Activated T-cell treated with anti-CD3 and anti-CD28 coated beads for 4 hours (primary cell): Measurements from ENCODE around the gene GPR107.

Source experiments
- DNase-seq: peaks from one replicate; pipeline ENCODE4 v3.0.0-alpha.2; 2020

GPR107 gene

DNA sequence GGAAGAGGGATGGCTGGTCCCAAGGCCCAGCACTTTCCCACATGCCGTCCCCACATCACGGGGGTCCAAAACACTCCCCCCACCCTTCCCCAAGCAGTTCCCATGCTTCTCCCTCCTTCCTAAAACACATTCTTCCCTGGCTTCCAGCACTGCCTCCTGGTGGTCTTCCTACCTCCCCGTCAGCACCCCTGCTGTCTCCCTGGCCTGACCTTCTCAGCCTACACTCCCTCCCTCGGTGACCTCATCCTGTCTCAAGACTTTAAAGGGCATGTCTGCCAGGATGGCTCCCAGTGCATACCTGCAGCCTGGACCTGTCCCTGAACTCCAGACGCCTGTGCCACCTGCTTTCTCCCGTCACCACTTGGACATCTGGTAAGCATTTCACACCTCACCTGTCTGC lies 114.2 kb downstream of the GPR107 start:
- no peak for DNase-seq

DNA sequence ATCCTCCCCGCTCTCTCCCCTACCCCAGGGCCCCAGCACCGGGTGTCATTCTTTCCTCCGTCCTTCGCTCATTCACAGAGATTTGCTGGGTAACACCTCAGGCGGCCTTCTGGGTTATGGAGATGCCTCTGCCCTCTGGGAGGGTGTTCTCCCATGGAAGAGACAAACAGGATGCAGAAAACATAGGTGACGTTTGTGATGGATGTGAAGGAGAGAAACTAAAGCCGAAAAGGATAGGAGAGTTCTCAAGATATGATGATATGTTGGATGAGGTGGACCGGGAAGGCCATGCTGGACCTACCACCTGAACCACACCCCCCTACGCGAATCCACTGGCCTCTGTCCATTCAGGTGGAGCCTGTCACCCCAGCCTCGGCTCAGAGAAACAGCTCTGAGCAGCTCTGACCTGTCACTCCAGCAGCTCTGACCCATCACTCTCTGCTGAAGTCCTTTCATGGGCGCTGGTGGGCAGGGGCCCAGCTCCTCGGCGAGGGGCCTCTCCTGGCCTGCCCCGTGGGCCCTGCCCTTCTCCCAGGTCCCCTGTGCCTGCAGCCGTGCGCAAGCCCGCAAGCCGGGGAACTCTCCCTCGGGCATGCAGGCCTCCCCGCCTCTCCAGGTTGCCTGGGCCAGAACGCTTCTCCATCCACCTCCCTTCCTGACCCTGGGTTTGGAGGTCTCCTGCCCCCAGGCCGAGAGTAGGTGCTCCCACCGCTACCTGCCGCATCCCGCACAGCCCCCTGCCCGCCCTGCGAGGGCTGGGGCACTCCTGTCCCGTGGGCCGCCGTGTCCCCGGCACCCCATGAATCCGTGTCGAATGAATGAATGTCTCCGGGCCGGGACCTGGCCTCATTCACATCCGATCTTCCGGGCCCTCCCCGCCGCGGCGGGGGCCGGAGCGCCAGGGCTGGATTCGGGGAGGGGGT lies 117.8 kb downstream of the GPR107 start:
- no peak for DNase-seq

DNA sequence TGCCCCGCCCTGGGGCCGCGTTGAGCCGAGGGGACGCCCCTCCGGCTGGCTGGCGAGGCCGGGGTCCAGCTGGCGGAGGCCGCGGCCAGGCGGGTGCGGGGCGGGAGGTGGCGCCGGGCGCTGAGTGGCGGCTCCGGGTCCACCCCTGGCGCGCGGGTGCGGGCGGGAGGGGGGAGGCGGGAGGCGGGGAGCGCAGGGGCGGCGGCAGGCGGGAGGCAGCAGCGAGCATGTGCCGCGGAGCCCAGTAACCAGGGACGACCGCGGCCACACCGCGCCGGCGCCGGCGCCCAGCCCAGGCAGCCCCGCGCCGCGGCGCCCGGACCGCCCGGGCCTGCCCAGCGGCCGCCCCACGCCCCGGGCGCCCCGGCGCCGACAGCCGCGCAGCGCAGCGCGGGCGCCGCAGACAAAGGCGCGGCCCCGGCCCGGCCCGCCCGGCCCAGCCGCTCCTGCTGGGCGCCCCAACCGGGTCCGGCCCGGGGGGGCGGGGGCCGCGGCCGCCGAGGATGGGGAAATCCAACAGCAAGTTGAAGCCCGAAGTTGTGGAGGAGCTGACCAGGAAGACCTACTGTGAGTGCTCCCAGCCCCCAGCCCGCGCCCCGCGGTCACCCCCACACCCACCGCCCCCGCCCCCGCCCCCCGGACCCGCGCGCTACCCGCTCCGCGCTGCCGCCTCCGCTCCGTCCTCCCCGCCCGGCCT lies 118.6 kb downstream of the GPR107 start, which contains the start of gene NCS1:
NCS1 (plus strand) TSS at position 244 of the 697 bp plus-strand sequence; CDS start at position 504, 260 bp downstream.
- peak; percentile 51 for DNase-seq

DNA sequence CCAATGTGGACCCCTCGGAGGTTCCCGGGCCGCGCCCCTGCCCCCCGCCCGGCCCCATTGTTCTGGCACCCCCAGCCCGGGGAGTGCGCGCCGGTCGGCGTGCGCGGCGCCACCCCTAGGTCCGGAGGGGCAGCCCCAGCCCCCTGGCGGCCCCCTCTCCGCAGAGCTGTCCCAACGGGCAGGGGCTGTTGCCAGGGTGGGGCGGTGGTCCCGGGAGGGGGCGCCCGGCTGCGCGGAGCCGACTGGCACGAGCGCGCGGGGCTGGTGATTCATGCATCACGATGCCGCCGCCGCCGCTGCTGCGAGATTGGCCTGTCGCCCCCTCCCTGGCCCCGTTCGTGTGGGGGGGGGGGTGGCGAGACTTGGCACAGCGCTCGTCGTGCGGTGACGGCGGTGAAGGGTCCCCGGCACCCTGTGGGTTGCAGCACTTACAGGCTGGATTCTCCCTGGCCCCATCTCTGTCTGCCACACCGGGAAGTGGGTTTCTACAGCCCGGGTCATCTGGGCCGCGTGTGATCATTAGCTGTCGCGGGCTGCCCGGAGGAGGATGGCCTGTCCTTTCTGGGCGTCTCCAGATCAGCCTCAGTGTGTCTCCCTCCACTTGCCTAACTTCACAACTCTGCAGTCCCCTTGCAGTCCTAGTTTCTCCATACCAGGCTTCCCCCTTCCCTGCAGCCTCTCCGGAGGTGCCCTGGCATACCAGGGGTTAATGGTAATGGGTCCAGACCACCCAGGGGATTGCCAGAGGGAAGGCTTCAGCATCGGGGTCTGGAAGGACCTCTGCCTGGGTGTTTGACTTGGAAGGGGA lies 119.4 kb downstream of the GPR107 start:
- DNase-seq = peak; percentile 63

DNA sequence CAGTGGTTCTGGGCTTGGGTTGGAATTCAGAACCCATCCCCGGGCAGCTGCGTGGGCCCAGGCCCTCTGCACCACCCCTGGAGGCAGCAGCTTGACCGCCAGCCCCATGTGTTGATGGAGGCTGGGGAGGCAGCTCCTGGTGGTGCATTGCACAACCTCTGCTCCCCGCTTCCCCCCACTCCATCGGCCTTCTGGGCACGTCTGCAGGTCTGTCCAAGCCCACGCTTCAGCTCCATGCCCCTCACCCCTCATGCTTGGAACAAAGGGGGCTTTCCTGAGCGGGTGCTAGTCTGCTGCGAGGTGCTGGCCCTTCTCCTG lies 119.9 kb downstream of the GPR107 start:
- DNase-seq = no peak

DNA sequence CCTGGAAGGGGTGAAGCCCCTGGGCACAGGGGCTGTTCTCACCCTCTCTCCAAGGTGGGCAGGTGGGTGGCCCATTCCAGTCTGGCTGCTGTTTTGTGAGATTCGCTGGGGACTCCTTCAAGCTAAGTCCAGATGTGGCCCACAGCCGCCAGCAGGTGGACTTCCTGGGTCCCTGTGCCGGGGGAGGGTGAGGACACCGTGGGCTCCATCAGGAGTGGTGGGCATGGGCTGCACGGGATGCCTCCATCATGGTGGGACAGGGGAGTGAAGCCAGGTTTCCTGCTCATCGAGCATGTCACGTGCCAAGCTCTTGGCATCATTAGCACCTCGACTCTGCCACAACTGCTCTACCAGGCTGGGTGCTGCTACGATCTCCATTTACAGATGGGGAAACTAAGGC lies 120.3 kb downstream of the GPR107 start:
- no peak for DNase-seq

DNA sequence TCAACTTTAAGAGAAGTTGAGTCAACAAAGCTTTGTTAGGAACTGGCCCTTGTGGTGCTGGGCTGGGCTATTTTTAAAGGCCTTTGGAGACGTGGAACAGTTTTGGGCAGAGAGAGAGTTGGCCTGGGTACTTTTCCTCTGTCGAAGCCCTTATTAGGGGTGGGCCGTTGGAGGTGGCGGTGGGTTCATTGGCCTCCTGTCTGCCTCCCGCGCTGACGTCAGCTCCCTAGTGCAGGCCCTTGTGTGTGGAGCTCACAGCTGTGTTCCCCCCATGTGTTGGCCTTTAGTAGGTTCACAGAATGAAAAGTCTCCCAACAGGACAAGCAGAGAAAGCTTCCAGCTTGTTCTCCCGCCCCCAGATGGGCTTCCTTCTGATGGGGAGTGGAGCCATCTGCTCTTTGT lies 121.2 kb downstream of the GPR107 start:
- no peak for DNase-seq

DNA sequence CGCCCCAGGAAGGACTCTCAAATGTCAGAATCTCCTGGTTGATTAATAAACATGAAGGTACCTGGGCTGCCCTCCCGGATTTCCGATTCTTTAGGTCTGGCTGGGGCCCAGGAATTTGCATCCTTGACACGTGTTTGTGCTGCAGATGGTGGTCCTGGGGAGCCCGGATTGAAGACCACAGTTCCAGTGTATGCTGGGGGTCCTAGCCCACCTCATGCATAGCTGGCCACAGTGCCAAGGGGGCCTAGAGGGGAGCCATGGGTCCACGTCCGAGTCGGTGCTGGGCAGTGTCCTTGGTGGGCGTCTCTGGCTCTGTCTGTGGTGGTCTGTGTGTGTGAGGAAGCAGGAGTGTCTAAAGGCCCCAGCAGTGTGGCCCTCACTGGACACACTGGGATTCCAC lies 121.6 kb downstream of the GPR107 start:
- DNase-seq = no peak

DNA sequence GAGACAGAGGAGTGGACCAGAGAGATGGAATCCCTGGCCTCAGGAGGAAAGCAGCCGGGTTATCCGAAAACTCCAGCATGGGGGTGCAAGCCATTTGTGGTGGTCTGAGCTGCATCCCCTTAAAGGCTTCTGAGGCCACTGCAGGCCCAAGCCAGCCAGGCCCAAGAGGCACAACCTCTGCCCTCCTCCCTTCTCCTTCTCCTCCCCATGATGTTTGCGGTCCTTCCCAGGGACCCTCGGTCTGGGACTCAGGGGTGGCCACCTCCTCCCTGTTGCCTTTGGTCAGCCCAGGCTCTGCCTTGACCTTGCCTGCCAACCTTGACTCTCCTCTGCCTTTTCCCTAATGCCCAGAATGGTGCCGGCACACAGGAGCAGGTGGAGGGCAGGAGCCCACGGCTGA lies 123.1 kb downstream of the GPR107 start:
- no peak for DNase-seq

DNA sequence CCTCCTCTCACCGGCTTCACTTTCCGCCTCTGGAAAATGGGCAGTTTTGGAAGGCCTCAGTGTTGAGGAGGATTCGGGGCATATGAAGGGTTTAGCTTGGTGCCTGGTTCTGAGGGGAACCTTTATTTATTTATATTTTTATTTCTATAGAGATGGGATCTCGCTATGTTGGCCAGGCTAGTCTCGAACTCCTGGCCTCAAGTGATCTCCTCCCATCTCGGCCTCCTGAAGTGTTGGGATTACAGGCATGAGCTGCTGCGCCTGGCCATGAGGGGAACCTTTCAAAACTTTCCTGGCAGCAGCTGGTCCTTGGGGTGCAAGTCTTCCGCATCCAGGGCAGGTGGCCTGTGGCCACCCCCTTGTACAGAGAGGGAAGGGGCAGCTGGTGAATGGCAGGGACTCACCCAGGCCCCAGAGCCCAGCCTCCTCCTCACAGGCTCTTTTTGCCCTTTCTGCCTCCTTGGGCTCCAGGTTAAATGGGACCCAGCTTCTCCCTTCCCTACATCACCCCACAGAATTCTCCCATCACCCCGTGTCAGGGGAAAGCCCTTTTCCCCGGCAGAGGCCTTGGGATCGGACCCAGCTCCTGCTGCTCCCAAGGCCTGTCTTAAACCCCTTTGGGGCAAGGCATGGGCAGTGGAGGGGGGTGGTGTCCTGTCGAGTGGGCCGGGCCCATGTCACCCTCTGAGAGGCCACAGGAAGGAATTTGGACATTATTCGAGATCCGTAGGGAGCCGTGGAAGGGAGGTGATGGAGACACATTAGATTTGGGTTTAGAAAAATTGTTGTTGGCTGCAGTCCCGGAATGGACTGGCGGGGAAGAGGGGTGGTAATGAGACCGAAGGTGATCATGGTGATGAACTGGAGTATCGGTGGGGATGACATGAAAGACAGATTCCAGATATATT lies 124.4 kb downstream of the GPR107 start:
- no peak for DNase-seq

DNA sequence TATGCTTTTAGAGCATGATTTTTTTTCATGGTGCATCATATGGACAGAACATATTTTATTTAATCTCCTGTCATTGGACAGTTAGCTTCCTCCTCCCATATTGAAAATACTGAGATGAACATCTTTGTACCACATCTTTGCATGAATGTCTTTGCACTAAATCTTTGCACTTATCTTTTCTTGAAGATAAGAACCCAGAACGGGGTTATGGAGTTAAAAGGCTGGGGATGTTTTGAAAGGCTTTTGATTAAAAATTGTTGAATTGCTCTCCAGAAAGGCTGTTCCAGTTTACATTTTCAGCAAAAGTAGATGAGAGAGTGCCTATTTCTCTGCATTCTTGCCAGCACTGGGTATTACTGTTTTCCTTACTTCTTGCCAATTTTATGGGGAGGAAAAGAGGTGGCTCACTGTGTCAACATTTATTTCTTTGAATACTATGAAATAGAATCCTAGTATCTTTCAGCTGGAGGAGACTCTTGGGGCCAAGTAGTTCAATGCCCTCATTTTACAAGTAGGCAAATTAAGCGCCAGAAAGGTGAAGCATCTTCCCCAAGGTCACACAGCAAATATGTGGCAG lies 125.7 kb downstream of the GPR107 start:
- no peak for DNase-seq

DNA sequence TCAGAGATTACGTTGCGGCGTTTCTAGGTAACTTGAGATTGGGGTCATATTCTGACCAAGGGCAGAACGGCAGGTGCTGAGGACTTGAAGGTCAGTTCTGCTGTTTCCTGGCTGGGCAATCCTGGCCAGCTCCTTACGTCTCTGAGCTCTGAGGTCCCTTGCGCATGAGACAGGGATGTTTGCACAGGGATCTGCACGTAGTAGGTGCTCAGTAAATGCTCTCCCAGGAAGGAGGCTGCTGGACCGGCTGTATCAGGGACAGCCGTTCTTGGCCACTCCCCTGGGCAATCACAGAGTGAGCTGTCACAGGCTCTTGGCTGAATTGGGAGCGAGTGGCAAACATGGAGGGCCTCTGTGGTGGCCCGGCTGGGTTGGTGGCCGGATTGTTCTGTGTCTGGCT lies 126.8 kb downstream of the GPR107 start:
- DNase-seq = no peak

DNA sequence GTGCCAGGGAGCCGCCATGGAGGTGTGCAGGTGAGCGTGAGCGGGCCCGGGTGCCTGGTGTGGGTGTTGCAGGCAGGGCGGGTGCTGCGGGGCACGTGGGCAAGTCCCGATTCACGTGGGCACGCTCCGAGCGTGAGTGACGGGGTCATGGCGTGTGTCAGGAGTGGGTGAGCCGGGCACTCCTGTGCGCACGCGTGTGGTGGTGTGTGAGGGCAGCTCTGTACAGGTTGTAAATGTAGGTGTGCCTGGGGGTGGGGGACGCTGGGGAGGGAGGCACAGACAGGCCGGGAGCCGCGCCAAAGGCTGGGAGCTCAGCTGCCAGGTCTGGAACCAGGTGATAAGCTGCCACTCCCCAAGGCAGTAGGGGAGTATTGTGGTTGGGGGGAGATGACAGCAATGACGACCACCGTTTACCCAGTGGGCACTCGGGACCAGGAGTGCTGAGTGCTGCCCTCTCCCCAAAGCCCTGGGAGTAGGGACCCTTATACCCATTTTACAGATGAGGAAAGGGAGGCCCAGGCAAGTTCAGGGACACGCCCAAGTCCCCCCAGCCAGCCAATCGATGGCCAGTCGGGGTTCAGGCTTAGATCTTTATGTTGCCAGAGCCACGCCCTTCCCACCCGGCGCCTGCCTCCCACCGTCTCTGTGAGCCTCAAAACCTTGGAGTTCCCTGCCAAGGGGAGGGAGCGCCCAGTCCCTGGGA lies 128.1 kb downstream of the GPR107 start:
- no peak for DNase-seq

DNA sequence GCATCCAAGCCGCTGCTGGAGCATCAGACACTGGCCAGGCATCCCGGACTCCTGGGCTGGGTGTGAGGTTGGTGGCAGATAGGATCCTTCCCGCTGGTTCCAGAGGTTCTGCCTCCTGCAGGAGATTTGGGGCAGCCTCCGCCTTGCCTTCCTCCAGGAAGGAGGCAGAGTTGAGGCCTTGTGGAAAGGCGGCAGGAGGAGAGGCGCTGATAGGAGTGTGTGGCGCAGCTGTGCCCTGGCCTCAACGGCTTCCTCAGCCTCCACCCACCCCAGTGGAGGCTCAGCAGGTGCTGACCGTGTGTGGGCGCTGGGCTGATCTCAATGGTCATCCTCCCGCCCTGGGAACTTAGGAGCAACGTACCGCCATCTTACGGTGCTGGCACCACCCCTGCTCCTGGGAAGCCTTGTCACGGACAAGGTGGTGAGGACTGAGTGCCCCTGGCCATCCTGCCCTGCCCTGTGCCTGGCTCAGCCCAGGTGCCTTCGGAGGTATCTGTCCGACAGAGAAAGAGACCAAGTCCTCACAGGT lies 128.7 kb downstream of the GPR107 start:
- no peak for DNase-seq

DNA sequence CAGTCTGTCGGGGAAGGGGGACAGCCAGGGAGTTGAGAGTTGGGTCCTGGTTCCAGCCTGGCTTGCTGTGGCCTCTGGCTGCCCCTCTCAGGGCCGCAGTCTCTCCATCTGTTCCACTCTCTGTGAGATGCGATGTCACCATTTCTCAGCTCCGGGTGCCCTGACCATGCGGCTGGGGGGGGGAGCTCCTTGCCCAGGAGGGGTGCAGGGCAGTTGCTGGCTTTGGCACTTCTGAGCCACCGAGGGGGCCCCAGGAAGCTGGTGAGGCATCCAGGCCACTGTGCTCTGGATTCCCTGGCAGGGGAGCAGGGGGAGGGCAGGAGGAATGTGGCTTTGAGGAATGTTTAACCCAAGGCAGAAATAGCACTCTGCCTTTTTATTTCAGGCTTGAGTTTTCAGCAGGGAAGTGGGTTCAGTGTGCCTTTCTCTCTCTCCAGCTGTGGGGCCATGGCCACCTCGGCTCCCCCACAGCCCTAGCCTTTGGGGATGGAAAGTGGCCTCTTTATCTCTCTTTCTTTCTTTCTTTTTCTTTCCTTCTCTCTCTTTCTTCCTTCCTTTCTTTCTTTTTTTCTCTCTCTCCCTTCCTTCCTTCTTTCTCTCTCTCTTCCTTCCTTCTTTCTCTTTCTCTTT lies 129.5 kb downstream of the GPR107 start:
- DNase-seq = no peak

DNA sequence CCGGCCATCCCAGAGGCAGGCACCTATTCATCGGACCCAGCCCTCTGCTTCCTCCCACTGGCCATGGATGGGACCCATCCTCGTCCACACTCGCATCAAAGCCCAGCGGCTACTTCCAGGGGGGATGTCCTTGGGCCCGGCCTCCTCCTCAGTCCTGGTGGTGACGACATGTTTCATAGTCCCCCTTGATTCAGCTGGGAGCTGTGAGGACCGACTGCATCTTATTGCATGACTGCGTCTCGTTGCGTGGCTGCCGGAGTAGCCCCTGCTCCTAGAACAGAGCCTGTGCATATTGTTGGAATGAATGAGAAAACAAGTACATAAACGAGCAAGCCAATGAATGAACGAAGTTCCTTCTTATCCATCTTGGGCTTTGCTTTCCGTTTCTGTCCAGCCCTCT lies 131.3 kb downstream of the GPR107 start:
- DNase-seq = no peak

DNA sequence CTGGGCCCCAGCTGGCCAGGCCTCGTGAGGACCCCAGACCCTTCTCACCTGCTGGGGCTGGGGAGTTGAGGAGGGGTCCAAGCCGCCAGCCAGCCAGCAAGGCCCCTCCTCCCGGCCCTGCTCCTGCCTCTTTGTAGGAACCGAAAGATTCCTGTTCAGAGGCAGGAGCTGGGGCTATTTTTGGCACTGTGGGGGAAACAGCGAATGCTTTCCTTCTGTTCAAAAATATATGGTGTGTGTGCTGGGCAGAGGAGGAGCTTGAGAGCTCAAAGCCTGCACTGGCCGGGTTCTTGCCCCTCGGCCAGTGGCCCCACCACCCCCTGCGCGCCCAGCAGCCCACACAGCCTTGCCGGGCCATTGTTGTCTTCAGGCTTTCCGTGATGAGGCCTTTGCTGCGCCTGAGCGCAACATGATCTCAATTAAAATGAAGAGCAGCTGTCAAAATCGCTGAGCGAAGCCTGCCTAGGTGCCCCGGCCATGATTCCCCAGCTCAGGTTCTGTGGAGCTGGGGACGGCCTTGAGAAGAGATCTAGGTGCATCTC lies 131.9 kb downstream of the GPR107 start:
- DNase-seq = no peak

DNA sequence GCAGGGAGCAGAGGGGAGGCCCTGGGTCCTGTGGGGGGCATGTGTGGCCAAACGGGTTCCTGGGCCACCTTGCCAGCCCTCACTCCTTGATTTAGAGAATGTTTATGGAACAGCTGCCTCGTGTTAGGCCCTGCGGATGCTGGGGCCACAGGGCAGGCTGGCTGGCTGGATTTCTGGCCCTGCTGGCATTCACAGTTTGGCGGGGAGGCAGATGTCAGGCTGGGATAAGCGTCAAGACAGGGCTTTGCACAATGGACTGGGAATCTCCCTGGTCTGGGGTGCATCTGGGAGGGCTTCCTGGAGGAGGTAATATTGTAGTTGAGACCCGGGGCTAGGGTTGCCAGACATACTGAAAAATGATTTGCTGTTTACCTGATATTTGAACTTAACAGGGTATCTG lies 132.3 kb downstream of the GPR107 start:
- DNase-seq = no peak

DNA sequence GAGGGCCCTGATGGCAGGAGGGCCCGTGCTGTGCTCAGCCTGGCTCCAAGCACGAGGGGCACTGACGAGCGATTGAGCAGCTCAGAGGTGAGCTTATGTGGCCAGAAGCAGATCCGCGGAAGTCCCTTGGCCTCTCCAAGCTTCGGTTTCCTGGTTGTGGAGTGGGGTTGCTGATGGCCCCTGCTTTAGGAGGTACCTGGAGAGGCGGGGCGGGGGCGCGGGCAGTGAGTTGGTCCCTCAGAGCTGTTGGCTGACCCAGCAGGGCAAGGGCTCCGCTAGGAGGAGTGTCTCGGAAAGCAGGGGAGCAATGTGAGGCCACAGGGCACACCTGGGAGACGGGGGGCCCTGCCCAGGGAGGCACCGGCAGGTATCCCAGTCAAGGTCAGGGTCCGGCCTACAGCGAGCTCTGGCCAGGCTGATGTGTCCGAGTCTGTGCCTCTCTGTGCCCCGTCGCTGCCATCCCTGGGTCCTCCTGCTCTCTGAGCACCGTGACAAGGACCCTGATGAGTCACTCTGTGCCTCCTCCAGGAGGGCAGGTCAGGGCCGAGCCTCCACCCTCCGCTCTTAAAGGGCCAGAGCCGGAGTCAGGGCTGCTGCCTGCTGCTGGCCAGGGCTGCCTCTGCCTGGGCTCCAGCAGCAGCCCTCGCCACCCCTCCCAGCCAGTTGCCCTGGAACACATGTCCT lies 133.3 kb downstream of the GPR107 start:
- DNase-seq = no peak

DNA sequence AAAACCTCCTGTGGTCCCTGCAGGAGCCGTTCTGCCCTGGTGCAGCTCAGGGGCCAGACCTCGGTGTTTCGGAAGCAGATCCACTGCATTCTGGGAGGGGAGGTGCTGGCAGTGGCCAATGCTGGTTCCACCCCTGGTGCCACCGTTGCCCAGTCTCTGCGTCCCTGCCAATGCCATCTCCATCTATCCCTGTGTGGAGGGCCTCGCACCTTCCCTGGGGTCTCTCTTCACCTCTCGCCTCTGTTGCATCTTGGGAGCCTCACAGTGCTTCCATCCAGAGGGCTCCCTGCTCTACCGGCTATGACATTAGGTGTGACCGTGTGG lies 133.8 kb downstream of the GPR107 start:
- DNase-seq = no peak
